ENCODE results near the gene ENTHD1.

ENTHD1 gene

GRCh38 chr22:39917197-39917643 lies 23.7 kb upstream of the ENTHD1 start:
- no peaks in the 10 kb centered on the region for H3K9me3 ChIP-seq (ENCODE audit: insufficient read depth, low read length, severe bottlenecking)
- no peak overlapping the region for H2AFZ ChIP-seq (ENCODE audit: low read depth, low read length)
- no peak overlapping the region for H3K27ac ChIP-seq (ENCODE audit: low read length)
- H3K4me2 ChIP-seq (ENCODE audit: insufficient read depth, low read length) = no peak overlapping the region
- TF ChIP-seq CTCF (IDR thresholded peaks at IDR 0.05; ENCODE audit: borderline replicate concordance, extremely low read depth, low read length, poor library complexity, severe bottlenecking) = no peak
- TF ChIP-seq EZH2 (IDR thresholded peaks at IDR 0.05; ENCODE audit: borderline replicate concordance, low read depth, low read length, severe bottlenecking) = no peak
- H3K9ac ChIP-seq (ENCODE audit: low read depth, low read length) = no peak overlapping the region
- H3K4me1 ChIP-seq (ENCODE audit: insufficient read depth, low read length) = peaks cover 20% of the 10 kb centered on the region
- DNase-seq (no peak), ATAC-seq (ENCODE audit: insufficient read depth, low read depth) (no peak)
- H3K4me3 ChIP-seq (ENCODE audit: low read depth in 1 of 2, low read length in 2 of 2) = no peak overlapping the region
- H3K79me2 ChIP-seq (ENCODE audit: insufficient read depth, low read length) = peaks cover 95% of the 10 kb centered on the region
- H4K20me1 ChIP-seq (ENCODE audit: insufficient read depth, low read length) = peaks cover 4% of the 10 kb centered on the region; the same call in 1 of the 2 replicates
- 0 out of 2 replicates have a peak, but pooled peaks cover 3% of the 10 kb centered on the region for H3K36me3 ChIP-seq (ENCODE audit: insufficient read depth, low read length)
- no peaks in the 10 kb centered on the region for H3K27me3 ChIP-seq (ENCODE audit: insufficient read depth, low read length, poor library complexity)

GRCh38 chr22:39916496-39916895 lies 22.9 kb upstream of the ENTHD1 start:
- H3K79me2 ChIP-seq (ENCODE audit: insufficient read depth, low read length) = peaks cover 96% of the 10 kb centered on the region
- H3K36me3 ChIP-seq (ENCODE audit: insufficient read depth, low read length) = 0 out of 2 replicates have a peak, but pooled peaks cover 3% of the 10 kb centered on the region
- H4K20me1 ChIP-seq (ENCODE audit: insufficient read depth, low read length) = peaks cover 8% of the 10 kb centered on the region; the same call in 1 of the 2 replicates
- no peak overlapping the region for H3K4me2 ChIP-seq (ENCODE audit: insufficient read depth, low read length)
- ATAC-seq (ENCODE audit: insufficient read depth, low read depth) (no peak), DNase-seq (no peak)
- no peaks in the 10 kb centered on the region for H3K27me3 ChIP-seq (ENCODE audit: insufficient read depth, low read length, poor library complexity)
- H3K9ac ChIP-seq (ENCODE audit: low read depth, low read length) = no peak overlapping the region
- H2AFZ ChIP-seq (ENCODE audit: low read depth, low read length) = no peak overlapping the region
- TF ChIP-seq EZH2 (IDR thresholded peaks at IDR 0.05; ENCODE audit: borderline replicate concordance, low read depth, low read length, severe bottlenecking) = no peak
- TF ChIP-seq CTCF (IDR thresholded peaks at IDR 0.05; ENCODE audit: borderline replicate concordance, extremely low read depth, low read length, poor library complexity, severe bottlenecking) = no peak
- peaks cover 15% of the 10 kb centered on the region for H3K4me1 ChIP-seq (ENCODE audit: insufficient read depth, low read length)
- H3K9me3 ChIP-seq (ENCODE audit: insufficient read depth, low read length, severe bottlenecking) = no peaks in the 10 kb centered on the region
- H3K4me3 ChIP-seq (ENCODE audit: low read depth in 1 of 2, low read length in 2 of 2) = no peak overlapping the region
- no peak overlapping the region for H3K27ac ChIP-seq (ENCODE audit: low read length)

GRCh38 chr22:39915295-39915726 lies 21.8 kb upstream of the ENTHD1 start:
- Histone ChIP-seq H3K9me3 (ENCODE audit: insufficient read depth, low read length, severe bottlenecking) (no peaks in the 10 kb centered on the region), H3K4me3 (ENCODE audit: low read depth in 1 of 2, low read length in 2 of 2) (no peak overlapping the region), H3K36me3 (ENCODE audit: insufficient read depth, low read length) (0 out of 2 replicates have a peak, but pooled peaks cover under 1% of the 10 kb centered on the region), H3K79me2 (ENCODE audit: insufficient read depth, low read length) (peaks cover 95% of the 10 kb centered on the region), H2AFZ (ENCODE audit: low read depth, low read length) (no peak overlapping the region), H3K27me3 (ENCODE audit: insufficient read depth, low read length, poor library complexity) (no peaks in the 10 kb centered on the region), H4K20me1 (ENCODE audit: insufficient read depth, low read length) (peaks cover 8% of the 10 kb centered on the region; the same call in 1 of the 2 replicates), H3K4me2 (ENCODE audit: insufficient read depth, low read length) (no peak overlapping the region), H3K27ac (ENCODE audit: low read length) (no peak overlapping the region), H3K9ac (ENCODE audit: low read depth, low read length) (no peak overlapping the region), H3K4me1 (ENCODE audit: insufficient read depth, low read length) (peaks cover 9% of the 10 kb centered on the region)
- DNase-seq (no peak), ATAC-seq (ENCODE audit: insufficient read depth, low read depth) (no peak)
- TF ChIP-seq EZH2 (IDR thresholded peaks at IDR 0.05; ENCODE audit: borderline replicate concordance, low read depth, low read length, severe bottlenecking) (no peak), CTCF (IDR thresholded peaks at IDR 0.05; ENCODE audit: borderline replicate concordance, extremely low read depth, low read length, poor library complexity, severe bottlenecking) (no peak)
